ENCODE results near the gene NPBWR2.
A peak's percentile ranks its signal among the peaks of the same experiment; 100 is the strongest.

The NPBWR2 gene

DNA sequence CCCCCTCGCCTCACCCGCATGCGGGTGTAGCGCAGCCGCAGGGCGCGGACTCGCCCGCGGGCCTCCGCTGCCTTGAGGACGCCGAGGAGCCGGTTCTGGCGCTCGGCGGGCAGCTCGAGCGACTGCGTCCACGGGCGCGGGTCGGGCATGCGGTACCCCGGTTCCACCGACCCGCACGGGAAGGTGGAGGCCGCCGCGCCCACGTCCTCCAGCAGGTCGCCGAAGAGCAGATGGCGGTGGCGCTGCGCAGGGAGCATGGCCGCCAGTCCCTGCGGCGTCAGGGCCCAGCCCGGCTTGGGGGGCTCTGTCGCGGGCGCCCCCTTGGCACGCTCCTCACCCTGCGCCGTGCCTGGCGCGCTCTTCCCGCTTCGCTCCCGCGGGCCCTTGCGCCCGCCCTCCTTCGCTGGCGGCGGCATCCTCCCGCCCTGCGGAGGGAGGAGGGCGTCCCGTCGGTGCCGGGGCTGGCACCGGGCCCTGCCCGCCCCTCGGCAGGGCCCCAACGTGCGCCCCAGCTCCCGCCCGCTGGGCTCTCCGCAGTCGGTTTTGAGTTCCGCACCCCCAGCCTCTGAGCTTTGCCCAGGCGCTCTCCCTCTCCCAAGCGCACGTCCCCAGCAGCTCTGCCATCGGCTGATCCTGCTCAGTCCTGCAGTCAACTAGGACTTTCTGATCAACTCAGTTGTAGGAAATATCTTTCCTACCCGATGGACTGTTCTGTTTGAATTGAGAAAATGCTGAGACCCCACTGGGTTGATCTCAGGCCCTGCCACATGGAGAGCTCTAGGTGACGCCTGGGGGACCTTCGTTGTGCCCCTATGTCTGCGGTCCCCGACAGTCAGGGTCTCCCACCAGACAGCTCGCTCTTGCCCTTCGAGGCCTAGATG is 23.3 kb downstream of the NPBWR2 start, which contains the start of gene LKAAEAR1:
LKAAEAR1 (minus strand) TSS at position 595 of the 881 bp plus-strand sequence; CDS start at position 416, 179 bp downstream.
- DNase-seq: no peak

DNA sequence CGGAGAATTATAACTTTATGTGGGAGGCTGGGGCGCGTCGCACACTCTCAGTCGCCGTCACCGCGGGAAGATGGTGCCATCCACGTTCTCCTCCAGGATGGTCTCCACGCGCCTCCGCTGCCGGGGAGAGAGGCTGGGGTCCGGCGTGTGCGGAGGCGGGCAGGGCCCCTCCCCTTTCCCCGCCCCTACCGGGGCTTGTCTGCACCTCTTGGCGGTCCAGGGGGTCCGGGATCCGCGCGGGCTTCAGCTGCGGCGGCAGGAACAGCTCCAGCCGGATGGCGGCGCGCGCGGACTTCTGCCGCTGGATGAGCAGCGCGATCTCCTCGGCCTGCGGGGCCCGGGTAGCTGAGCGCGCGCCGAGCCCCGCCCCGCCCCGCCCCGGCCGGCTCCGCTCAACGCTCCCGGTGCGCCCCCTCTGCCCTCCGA is 24.0 kb downstream of the NPBWR2 start:
- peak; percentile 50 for DNase-seq

DNA sequence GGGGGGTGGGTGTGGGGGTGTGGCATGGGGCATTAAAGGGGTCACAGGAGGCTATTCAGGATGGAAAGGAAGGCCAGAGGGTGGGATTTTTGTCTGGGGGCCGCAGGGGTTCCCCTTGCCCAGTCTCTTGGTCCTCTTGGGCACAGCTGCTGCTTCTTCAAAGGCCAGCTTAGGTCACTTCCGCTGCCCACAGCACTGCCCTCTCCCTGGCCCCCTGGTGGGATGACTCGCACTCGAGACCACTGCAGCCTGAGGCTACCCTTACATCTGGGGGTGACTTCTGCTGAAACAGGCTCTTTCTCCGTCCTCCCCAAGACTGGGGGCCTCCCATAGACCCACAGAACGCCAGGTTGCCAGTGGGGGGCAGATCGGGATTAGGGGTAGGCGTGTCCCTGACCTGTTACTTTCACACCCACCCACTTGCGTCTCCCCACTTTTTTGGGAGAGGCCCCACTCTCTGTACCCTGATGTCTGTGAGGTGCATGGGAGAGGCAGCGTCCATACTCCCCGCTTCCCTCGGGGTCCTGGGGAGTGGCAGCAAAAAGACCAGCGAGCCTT is 24.5 kb downstream of the NPBWR2 start:
- no peak for DNase-seq

DNA sequence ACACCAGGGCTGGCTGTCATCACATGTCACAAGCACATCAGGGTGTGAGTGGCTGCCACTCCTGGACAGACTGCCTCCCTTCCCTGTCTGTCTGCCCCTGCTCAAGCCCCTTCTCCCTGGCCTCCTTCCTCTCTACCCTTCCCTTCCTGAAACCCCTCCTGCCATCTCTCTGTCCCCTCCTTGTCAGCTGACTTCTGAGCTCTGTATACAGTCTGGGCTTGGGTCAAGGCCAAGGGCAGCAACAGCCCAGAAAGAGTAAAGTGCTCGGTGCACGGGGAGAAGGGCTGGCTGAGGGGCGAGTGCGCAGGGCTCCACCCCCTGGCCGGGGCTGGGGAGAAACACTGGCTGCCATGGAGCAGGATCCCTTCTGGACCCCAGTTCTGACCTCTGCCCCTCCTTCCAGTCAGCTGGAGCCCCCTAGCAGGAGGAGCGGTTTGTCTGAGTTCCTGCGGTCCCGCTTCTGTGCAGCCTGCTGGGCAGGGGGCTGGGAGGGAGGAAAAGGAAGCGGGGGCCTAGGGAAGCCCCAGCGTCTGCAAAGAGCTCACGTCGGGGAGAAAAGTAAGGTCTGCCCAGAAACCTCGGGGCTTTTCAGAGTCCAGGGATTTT is 25.1 kb downstream of the NPBWR2 start:
- DNase-seq: no peak

DNA sequence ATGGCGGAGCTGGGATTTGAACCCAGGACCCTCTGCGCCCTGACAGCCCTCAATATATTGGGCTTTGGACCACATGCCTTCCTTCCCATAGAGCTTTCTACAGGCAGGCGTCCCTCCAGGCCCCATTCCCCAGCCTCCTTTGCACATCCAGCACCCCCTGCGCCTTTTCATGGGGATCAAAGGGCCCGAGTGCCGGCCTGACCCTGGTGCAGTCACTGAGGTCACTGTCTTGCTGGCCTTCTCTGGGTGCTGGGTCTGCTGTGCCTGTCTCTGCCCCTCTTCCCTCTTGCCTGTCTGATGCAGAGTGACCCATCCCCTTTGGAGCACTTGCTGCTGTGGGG is 25.8 kb downstream of the NPBWR2 start:
- DNase-seq: no peak

DNA sequence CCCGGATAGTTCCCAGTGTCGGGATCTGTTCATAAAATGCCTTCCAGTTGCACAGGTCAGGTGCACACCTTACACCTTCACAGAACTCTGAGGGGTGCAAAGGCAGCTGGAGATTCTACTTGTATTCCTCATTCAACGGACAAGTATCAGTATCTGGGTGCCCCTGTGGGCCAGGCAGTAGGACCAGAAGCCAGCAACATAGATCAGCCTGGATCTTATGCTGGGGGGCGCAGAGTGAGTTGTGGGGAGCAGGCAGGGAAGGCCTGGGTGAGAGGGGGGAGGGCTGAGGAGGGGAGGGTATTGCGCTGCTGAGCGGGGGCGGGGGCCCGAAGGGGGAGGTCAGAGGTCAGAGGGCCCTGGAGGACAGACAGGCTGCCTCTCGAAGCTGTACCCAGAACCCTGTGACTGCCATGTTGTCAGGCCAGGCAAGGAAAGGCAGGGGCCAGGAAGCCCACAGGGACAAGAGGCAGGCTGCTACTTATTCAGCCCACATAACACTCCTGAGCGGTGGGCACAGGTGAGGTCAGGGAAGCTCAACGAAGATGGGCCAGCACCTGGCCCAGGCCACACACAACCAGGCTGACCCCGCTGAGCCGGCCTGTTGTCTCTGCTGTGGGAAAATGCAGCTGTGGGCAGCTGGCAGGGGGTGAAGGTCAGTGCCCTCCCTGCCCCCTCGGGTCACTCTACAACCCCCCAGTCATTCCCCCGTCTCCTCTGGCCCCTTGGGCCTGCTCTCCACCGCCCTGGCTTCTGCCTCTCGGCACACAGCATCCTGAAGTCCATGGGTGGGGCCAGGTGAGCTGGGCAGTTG is 26.3 kb downstream of the NPBWR2 start:
- no peak for DNase-seq

DNA sequence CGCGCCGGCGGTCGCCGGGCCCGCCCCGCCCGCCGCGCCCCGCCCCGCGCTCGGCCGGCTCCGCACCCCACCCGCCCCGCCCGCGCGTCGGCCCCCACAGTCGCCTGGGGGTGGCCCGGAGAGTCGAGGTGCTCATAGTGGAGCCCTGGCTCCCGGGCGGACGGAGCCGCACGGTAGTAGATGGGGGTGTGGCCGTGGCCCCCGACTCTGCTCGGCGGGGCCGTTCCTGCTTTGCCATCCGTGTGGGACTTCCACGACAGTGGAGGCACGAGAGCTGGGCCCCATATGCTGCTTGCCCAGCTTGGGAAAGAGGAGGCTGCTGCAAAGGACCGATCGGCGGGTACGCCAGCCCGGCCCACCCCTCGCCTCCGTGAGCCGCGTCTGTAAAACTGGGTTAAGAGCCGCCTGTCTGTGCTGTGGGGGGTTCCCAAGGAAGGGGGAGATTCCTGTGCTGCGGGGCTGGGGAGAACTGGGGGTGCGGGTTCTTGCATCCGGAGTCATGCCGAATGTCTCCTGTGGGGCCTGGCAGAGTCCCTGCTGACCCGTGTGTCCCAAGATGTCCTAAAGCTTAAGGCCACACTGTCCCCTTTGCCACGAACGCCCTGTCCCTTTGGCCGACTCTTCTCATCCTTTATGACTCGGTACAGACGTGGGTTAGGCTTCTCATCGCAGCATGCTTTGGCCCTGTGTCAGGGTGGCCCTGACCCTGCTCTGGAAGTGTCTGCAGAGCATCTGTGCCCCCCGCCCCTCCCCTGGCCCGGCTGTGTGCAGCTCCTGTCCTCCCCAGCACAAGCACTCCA is 27.2 kb downstream of the NPBWR2 start, which contains the start of gene OPRL1:
OPRL1 (plus strand) TSS at position 70 of the 800 bp plus-strand sequence. CDS start 12,639 bp downstream, outside the sequence.
- no peak for DNase-seq

DNA sequence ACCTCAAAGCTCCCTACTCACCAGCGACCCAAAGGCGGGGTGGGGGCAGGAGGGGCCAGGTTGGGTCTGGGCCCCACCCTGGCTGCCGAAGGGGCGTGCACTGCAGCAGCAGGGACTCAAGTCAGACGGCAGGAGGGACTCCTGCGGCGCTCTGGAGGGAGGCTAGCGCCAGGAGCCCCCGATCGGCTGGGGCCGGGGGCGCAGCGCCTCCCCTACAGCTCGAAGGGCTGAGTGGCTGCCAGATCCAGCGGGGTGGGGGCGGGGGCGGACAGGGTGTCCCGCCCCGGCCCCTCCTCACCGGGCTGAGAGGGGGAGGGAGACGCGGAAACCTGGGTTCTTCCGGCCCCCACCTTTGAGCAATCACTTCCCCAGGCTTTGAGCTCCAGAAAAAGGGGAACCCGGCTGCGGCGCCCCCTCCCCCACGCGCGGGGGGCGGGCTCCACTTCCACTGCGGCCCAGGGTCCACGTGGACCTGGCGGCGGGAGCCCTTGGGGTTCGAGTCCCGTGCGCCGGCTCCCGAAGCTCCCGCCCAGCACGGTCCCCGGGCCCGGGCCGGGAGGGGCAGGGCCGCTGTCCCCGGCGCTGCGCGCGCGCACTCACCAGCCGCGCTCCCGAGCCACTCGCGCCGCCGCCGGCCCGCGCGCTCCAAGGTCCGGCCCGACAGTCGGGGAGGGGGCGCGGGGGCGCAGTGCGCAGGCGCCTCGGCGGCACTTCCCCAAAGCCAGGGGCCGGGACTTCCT is 27.9 kb downstream of the NPBWR2 start, which contains the start of gene RGS19:
RGS19 (minus strand) TSS at position 246 of the 740 bp plus-strand sequence. CDS start 2,632 bp downstream, outside the sequence.
- DNase-seq: peak; percentile 55

DNA sequence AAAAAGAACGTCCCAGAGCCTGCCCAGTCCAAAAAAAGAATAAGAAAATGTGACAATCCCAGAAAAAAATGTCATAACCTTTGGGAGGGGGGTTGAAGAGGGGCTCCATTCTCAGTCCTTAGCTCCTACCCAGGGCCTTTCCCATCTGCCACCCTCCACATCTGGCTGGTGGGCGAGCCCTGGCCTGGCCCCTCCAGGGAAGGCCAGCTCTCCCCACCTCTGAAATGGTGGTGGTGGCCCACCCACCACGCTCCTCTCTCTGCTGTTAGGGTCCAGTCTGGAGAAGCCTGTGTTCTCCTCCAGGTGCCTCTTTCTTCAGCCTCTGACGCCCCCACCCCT is 28.5 kb downstream of the NPBWR2 start:
- no peak for DNase-seq

DNA sequence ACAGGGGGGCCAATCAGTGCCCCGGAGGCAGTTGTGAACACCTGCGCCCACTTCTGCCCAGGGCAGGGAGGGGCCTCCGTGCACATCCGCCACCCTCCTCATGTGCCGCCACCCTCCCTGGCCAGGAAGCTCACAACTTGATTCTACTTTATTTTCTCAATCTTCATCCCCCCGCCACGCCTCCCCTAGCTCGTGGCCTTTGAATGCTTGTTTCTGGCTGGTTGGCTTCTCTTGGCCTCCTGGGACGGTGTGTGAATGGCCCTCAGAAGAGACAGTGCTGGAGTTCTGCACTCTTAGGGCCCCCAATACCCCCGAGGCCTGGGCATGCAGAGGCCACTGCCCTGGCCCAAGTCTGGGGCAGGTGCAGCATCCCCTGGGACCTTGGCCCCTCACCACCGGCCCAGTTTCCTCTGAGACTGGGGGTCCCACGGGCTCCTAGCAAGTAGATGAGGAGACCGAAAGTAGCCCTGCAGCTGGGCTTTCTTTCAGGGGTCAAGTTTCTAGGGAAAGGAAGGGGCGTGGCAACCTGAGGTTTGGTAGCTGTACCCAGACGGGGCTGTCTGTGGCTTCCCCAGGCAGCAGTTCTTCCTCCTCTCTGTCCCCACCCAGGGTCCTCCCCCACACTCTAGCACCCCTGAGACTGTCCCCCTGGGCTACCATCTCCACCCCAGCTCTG is 29.4 kb downstream of the NPBWR2 start:
- DNase-seq: no peak

DNA sequence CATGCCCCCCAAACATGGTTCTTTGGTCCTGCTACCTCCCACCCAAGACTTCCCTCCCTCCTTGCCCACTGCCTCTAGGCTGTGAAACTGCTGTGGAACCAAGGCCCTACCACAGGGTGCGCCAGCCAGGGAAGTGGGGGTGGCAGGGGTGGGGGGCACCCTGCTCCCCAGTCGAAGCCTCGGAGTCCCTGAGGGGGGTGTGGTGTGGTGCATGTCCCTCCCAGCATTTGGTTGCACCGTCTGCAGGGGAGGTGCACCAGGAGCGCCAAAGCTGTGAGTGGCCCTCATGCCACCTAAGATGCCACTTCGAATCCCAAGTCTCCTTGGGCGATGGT is 29.9 kb downstream of the NPBWR2 start:
- DNase-seq: no peak

DNA sequence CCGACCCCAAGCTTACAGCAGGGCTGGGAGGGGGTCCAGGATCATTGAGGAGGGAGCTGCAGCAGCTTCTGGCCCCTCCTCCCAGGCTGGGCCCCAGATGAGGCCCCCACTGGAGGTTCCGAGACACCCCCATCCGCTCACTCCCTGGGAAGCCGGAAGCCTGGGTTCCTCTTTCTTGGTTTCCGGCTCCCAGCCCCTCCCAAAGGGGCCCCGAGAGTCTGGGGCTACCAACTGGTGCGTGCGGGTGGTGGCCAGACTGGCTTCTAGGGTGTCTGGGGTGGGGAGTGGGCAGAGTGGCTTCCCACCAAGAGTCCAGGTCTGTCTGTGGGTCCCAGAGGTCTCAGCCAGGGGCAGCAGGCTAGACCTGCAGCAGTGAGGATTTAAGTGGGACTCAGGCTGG is 30.3 kb downstream of the NPBWR2 start:
- DNase-seq: no peak

DNA sequence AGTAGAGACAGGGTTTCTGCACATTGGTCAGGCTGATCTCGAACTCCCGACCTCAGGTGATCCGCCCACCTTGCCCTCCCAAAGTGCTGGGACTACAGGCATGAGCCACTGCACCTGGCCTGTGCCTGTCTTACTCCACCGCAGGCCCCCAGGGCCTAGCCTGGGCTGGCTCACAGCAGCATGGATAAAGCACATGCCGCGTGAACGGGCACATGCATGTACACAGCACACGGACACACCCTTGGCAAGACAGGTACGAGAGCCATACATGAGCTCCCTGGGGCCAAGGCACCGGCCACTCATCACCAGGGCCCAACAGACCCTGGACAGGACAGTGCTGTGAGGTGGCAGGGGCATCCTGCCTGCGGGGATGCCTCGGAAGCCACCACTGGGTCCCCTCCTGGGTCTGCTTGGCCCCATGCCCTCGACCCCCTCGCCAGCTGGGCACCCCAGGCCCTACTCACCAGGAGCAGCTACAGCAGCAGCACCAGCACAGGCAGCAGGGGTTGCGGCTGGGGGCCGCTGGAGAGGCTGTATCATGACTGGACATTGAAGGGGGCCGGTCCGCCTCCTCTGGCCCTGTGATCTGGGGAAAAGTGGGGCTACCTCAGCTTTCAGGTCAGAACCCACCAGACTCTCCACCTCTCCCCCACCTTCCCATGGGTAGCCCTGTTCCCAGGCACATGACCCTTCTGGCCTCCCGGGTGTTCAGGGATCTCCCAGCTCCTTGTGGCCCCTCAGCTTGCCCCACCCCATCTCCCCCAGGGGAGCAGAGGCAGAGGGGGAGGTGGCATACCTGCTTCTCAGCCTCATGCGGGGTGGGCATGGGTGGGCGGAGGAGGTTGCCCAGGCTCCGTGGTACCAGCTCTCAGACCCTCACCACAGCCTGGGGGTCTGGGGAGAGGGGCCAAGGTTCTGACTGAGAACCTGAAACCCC is 31.0 kb downstream of the NPBWR2 start:
- no peak for DNase-seq

DNA sequence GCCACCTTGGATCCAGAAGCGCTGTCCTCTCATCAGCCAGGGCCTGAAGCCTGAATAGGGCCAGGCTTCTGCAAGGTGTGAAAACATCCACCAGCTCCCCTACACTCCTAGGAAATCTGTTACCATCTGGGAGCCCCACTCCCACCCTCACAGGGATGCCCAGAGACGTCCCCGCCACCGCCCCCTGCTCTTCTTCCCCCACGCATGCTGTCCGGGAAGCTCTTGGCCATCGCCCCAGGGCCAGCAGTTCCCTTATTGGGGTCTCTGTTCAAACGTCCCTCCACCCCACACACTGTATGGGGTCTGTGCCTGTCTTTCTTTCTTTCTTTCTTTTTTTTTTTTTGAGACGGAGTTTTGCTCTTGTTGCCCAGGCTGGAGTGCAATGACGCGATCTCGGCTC is 31.8 kb downstream of the NPBWR2 start:
- DNase-seq: no peak

DNA sequence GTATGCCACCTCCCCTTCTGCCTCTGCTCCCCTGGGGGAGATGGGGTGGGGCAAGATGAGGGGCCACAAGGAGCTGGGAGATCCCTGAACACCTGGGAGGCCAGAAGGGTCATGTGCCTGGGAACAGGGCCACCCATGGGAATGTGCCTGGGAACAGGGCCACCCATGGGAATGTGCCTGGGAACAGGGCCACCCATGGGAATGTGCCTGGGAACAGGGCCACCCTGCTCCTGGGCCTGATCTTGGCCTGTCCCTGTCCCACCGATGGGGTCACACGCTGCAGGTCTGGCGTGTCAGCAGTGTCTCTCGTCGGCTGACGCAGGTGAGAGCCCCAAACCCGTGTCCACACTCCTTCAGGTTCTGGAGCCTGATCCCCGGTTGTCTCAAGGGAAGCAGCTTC is 32.4 kb downstream of the NPBWR2 start:
- DNase-seq: no peak

DNA sequence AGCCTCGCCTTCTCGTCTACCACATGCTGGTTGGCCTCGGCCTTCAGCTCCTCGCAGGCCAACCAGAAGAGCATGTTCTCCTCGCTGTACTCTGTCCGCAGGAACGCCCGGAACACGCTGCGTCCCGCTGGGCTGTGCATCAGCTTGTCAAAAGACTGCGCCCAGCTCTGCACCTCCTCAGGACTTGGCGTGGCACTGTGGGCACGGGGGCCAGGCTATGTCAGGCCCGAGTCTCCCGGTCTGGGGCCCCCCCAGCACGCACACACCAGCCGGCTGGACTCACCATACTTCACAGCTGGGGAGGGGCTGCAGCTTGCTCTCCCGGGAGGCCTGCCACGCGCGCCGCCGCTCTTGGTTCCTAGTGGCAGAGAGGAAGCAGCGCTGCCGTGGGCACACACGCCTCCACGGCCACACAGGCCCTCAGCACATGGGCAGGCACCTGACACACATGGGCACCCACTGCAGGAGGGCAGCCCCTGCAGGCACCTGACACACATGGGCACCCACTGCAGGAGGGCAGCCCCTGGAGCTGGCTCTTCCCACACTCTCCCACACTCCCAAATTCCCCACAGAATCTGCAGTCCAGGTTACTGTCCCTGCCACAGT is 33.1 kb downstream of the NPBWR2 start:
- no peak for DNase-seq

DNA sequence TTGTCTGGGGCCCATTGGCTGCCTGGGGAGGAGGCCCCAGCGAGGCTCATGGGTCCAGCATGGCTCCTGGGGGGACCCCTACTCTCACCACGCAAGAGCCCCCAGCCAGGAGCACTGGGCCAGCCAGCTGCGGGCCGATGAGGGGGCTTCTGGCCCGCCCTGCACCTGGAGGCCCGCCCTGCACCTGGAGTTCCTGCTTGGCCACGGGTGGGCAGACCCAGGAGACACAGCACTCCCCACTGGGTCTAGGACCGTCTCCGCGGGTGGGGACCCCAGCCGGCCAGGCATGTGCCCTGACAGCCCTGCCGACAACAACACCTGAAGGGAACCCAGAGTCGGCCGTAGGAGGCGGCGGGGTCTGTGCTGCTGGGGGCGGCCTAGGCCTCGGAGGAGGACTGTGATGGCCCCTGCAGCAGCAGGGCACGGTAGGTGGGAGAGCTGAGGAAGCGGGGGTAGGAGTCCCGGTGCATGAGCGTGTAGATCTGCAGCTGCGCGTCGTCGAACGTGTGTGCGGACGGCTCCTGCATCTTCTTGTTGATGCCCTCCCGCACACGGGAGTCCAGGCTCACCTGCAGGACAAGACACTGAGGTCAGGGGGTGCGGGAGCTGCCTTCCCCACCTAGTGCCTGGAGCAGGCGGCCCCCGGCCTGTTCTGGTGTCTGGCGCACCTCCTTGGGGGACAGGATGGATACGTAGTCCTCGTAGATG is 33.7 kb downstream of the NPBWR2 start:
- no peak for DNase-seq

DNA sequence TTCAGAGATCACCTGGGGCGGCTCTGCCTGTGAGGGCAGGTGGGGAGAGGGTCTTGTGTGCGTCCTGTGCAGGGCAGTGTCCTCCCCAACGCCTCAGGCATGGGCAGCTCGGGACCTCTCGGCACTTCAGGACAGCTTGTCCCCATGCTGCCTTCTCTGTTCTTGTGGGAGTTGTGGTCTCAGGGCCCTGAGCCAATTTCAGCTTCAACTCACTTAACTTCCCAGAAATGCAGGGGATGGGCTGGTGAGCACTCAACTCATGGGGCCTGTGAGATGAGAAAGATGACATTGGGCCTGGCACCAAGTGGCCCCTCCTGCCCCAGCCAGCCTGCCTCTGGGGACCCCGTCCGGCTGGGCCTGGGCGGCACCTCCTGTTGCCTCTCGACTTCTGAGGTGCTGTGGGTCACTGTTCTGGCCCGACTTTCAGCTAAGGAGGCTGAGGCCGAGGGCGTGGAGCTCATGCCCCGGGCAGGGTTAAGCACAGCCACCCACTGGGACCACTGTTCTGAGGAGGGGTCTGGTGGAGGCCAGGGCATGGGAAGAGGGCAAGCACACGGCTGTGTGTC is 34.8 kb downstream of the NPBWR2 start:
- no peak for DNase-seq
